HEK293T (cell line): ENCODE measurements around the gene ZNF536.

Experiments used
- CTCF ChIA-PET: fragments of 350-600 bp; formaldehyde crosslinking; extraction: SDS; loops from one replicate; lab custom pipeline; 2021; ENCODE audit warnings: antibody characterized with exemption, inconsistent platforms; lab: Yijun Ruan, JAX
- POLR2A ChIA-PET: fragments of 350-600 bp; formaldehyde crosslinking; extraction: SDS; loops from one replicate; lab custom pipeline; 2020; ENCODE audit warnings: antibody characterized with exemption, inconsistent platforms; lab: Yijun Ruan, JAX
- DNase-seq: peaks from one replicate; pipeline ENCODE4 v3.0.0; 2012; ENCODE audit warnings: mixed read lengths; ENCODE audit errors: extremely low spot score
- ARNT ChIP-seq: fragments of 450-650 bp; IDR thresholded peaks from 2 replicates; pipeline ENCODE4 v1.6.1; 2017; ENCODE audit warnings: mild to moderate bottlenecking
- BHLHE40 ChIP-seq: fragments of 450-650 bp; IDR thresholded peaks from 2 replicates; pipeline ENCODE4 v1.6.1; 2016; ENCODE audit warnings: mild to moderate bottlenecking, moderate library complexity, borderline replicate concordance
- CTBP1 ChIP-seq: fragments of 450-650 bp; IDR thresholded peaks from 2 replicates; pipeline ENCODE4 v1.6.1; 2016; ENCODE audit warnings: borderline replicate concordance
- ELF4 ChIP-seq: fragments of 450-650 bp; IDR thresholded peaks from 2 replicates; pipeline ENCODE4 v1.6.1; 2017; ENCODE audit warnings: antibody characterized with exemption
- FOXA1 ChIP-seq: fragments of 450-650 bp; IDR thresholded peaks from 2 replicates; pipeline ENCODE4 v1.6.1; 2016; ENCODE audit warnings: mild to moderate bottlenecking
- FOXK2 ChIP-seq: fragments of 450-650 bp; IDR thresholded peaks from 2 replicates; pipeline ENCODE4 v1.6.1; 2016; ENCODE audit warnings: mild to moderate bottlenecking
- FOXM1 ChIP-seq: fragments of 450-650 bp; IDR thresholded peaks from 2 replicates; pipeline ENCODE4 v1.6.1; 2017; ENCODE audit warnings: mild to moderate bottlenecking, borderline replicate concordance
- HDGF ChIP-seq: fragments of 450-650 bp; IDR thresholded peaks from 2 replicates; pipeline ENCODE4 v1.6.1; 2017; ENCODE audit warnings: antibody characterized with exemption, borderline replicate concordance
- L3MBTL2 ChIP-seq: fragments of 450-650 bp; conservative IDR thresholded peaks from 2 replicates; pipeline ENCODE4 v1.6.1; 2016; ENCODE audit warnings: mild to moderate bottlenecking
- LEF1 ChIP-seq: fragments of 450-650 bp; IDR thresholded peaks from 2 replicates; pipeline ENCODE4 v1.6.1; 2017; ENCODE audit warnings: mild to moderate bottlenecking, borderline replicate concordance
- NFRKB ChIP-seq: fragments of 450-650 bp; IDR thresholded peaks from 2 replicates; pipeline ENCODE4 v1.6.1; 2016; ENCODE audit warnings: mild to moderate bottlenecking, moderate library complexity
- PKNOX1 ChIP-seq: fragments of 450-650 bp; IDR thresholded peaks from 2 replicates; pipeline ENCODE4 v1.6.1; 2016
- SP1 ChIP-seq: fragments of 450-650 bp; IDR thresholded peaks from 2 replicates; pipeline ENCODE4 v1.6.1; 2017
- SUZ12 ChIP-seq: fragments of 450-650 bp; IDR thresholded peaks from 2 replicates; pipeline ENCODE4 v1.6.1; 2016; ENCODE audit warnings: mild to moderate bottlenecking
- TARDBP ChIP-seq: fragments of 450-650 bp; IDR thresholded peaks from 2 replicates; pipeline ENCODE4 v1.6.1; 2016
- ZNF384 ChIP-seq: fragments of 450-650 bp; IDR thresholded peaks from 2 replicates; pipeline ENCODE4 v1.6.1; 2016

ZNF536 gene

DNA sequence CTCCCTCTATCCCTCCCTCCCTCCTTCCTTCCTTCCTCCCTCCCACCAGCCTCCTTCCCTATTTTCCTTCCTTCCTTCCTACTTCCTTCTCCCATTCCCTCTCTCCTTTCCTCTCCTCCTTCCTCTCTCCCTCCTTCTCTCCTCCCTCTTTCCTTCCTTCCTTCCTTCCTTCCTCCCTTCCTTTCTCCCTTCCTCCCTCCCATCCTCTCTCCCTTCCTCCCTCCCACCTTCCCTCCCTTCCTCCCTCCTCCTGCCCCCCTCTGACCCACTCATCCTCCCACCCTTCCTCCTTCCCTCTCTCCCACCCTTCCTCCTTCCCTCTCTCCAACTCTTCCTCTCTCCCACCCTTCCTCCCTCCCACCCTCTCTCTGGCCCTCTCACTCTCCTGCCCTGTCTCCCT, 132.1 kb downstream of the ZNF536 start:
- no peak for TF ChIP-seq CTBP1
- TF ChIP-seq FOXK2 = no peak
- TF ChIP-seq HDGF = no peak
- no peak for TF ChIP-seq ZNF384
- TF ChIP-seq FOXM1 = no peak
- no peak for TF ChIP-seq BHLHE40
- no peak for TF ChIP-seq NFRKB
- no peak for TF ChIP-seq L3MBTL2
- TF ChIP-seq FOXA1 = no peak
- no peak for TF ChIP-seq LEF1
- ChIA-PET CTCF (no interaction called here), POLR2A (no interaction called here)
- no peak for DNase-seq

- no peak for TF ChIP-seq BHLHE40
- TF ChIP-seq LEF1 = no peak
- no peak for TF ChIP-seq NFRKB
- no peak for TF ChIP-seq FOXM1
- no peak for TF ChIP-seq FOXA1
- no peak for TF ChIP-seq L3MBTL2
- TF ChIP-seq FOXK2 = no peak
- TF ChIP-seq CTBP1 = no peak
- no peak for TF ChIP-seq SP1
- no peak for TF ChIP-seq SUZ12
- TF ChIP-seq ELF4 = no peak
- no peak for TF ChIP-seq HDGF
- no peak for TF ChIP-seq PKNOX1
- TF ChIP-seq ARNT = no peak
- TF ChIP-seq TARDBP = no peak
- TF ChIP-seq ZNF384 = no peak
- no peak for DNase-seq
- ChIA-PET CTCF (no interaction called here), POLR2A (no interaction called here)
Measured at GRCh38 chr19:30512176-30513081, 140.2 kb downstream of the ZNF536 start.

DNA sequence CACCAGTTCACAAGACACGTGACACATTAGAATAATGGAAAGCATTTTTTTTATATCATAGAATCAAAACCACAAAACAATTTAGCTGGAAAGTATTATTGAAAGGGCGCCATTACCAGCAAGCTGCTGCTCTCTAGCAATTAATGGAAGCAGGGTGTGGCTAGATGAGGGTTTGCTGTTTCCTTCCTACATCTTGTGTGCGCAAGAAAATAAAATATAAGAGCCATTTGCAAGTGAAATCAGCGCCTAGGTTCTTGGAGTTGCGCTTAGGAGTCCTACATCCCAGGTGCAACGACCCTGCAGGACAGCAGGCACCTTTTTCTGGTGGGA, 140.9 kb downstream of the ZNF536 start:
- TF ChIP-seq PKNOX1 = no peak
- TF ChIP-seq SUZ12 = no peak
- no peak for TF ChIP-seq LEF1
- TF ChIP-seq FOXA1 = no peak
- no peak for TF ChIP-seq L3MBTL2
- TF ChIP-seq NFRKB = no peak
- TF ChIP-seq ELF4 = no peak
- TF ChIP-seq SP1 = no peak
- no peak for TF ChIP-seq ZNF384
- TF ChIP-seq ARNT = no peak
- TF ChIP-seq BHLHE40 = no peak
- TF ChIP-seq FOXM1 = no peak
- TF ChIP-seq FOXK2 = no peak
- TF ChIP-seq HDGF = no peak
- TF ChIP-seq CTBP1 = no peak
- no peak for TF ChIP-seq TARDBP
- ChIA-PET POLR2A (no interaction called here), CTCF (no interaction called here)
- DNase-seq = no peak

- no peak for TF ChIP-seq FOXK2
- no peak for TF ChIP-seq SP1
- TF ChIP-seq BHLHE40 = no peak
- TF ChIP-seq CTBP1 = no peak
- TF ChIP-seq ZNF384 = no peak
- no peak for TF ChIP-seq L3MBTL2
- TF ChIP-seq TARDBP = no peak
- no peak for TF ChIP-seq ARNT
- no peak for TF ChIP-seq NFRKB
- TF ChIP-seq LEF1 = no peak
- no peak for TF ChIP-seq PKNOX1
- no peak for TF ChIP-seq SUZ12
- TF ChIP-seq FOXM1 = no peak
- no peak for TF ChIP-seq FOXA1
- CTCF ChIA-PET = no interaction called here
- DNase-seq = no peak
- POLR2A ChIA-PET = no interaction called here
Measured at GRCh38 chr19:30516111-30516510, 143.9 kb downstream of the ZNF536 start.

DNA sequence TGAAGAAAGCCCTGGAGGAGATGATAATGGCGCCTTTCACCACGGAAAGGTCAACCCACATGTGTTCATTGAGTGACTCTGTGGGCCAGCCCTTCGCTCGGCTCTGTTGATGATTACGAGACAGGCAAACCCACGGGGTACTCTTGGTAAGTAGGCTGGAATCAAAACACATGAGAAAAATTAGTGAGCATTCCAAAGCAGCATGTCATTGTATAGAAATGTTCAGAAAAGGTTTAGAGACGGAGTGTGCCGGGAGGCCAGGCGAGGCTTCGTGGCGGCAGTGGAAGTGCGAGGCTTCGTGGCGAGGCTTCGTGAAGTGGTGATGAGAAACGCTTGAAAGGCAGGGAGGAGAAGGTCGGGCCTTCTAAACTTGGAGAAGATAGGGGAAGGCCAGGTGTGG, 144.3 kb downstream of the ZNF536 start:
- TF ChIP-seq TARDBP = no peak
- no peak for TF ChIP-seq BHLHE40
- TF ChIP-seq PKNOX1 = no peak
- ChIA-PET CTCF (no interaction called here), POLR2A (no interaction called here)
- no peak for DNase-seq
